HG03039 (cell line): Measurements from ENCODE around the gene KRTAP17-1.

Source experiments
- ATAC-seq: cut with Tn5 transposase; IDR thresholded peaks from one replicate; pipeline ENCODE4 v1.9.1; 2021; ENCODE audit warnings: mild to moderate bottlenecking, moderate library complexity; ENCODE audit not compliant: unreplicated experiment

Gene KRTAP17-1

DNA sequence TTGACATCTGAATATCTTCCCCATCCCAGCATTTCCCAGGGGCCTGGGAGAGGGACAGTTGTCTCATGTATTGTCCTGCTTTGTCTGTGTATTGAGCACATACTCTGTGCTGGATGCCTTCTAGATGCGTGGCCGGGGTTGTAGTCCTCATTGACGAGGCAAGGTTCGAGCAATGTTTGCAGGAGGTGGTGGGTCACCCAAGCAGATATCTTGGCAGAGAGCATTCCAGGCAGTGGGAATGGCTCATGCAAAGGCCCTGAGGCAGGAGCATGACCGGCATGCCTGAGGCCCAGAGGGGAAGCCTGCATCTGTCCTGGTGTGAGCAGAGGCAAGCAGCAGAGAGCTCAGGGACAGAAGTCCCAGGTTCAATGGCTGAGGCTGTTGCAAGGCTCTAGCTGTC lies 17.6 kb upstream of the KRTAP17-1 start:
- no peak for ATAC-seq

GRCh38 chr17:41332239-41332638 lies 16.7 kb upstream of the KRTAP17-1 start:
- no peak for ATAC-seq

DNA sequence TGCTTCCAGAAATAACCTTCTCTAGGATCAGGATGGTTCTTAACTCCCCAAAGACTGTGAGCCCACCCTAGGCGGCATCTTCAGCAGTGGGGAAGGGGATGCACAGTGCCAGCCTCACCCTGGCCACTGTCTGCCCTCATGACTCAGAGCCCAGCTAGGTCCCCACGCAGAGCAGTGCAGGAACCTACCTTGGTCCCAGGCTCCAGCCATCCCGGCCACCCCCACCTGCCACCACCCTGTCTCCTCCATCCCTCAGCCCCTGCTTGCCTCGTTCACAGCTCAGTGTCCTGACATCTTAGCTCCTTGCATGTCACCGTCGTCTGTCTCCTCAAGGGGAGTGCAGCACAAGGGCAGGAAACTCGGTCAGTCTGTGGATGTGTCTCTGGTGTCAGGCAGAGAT lies 16.1 kb upstream of the KRTAP17-1 start:
- ATAC-seq, result no peak

DNA sequence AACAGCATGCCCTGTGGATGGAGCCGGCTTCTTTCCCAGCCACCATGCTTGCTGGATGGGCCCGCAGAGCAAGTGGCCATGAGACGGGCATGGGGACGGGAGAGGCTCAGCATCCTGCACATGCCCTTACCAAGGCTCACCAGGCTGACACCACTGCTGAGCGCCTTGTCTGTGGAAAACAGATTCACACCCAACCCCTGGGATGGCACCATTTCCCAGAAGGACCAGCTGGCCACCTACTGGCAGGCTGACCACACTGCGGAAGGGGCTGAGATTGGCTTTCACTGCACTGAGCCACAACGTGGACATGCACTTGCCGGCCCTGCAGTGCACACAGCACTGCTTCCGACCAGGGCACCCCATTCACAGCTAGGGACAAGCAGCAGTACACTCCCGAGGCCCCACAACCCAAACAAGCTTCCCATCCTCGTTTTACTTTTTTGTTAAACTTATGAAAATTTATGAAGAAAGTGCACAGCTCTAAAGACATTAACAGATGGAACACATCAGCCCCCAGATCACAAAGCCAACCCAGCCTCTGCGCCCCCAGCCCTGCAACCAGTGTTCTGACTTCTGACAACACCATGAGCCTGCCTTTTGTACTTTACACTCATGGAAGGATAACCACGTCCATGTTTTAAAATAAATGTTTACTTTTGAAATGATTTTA lies 13.9 kb upstream of the KRTAP17-1 start:
- ATAC-seq, result no peak

DNA sequence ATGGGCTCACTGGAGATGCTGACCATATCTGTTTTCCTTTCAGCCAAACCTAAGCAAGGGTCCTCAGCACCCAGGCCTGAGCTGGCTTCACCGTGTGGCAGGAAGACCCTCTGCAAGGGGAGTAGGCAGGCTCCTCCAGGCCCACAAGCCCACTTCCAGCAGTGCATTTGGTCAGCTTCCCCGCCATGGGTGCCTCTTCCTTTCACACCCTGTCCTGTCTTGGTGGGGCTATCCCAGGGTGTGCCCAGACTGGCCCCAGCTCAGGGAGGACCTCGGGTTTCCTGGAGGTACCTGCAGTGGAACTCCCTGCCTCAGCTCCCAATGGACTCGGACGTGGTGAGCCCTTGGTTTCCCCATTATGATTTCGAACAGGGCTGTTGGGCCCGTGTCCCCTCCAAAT lies 12.7 kb upstream of the KRTAP17-1 start:
- ATAC-seq, result no peak

DNA sequence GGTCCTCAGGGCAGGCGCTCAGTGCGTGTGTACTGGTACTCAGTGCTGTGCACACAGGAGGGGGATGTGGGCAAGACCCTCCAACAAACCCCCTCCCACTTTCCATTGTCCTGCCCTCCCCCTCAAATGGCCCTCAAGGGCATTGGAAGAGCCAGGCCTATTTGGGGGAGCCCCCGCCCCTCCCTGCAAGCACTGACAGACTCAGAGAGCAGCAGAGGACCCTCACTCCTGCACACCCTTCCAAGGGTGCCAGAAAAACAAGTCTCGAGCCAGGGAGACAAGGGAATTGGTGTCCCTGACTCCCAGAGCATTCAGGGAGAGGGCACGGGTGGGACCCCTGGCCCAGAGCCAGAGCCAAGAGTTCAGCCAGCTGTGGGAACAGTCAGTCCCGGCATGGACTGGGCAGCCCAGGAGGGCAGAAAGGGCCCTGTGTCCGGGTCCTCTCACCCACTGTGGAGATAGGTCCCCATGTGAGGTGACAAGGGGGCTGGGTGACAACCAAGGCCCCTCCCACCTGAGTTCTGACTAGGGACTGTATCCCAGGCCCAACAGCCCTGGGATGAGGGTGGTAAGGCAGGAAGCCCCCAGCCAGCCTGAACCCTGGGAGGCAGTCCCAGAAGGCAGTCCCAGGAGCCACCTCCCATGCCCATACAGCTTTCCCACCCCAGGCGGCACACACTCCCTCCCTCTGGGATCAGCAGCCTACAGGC lies 12.1 kb upstream of the KRTAP17-1 start:
- no peak for ATAC-seq

DNA sequence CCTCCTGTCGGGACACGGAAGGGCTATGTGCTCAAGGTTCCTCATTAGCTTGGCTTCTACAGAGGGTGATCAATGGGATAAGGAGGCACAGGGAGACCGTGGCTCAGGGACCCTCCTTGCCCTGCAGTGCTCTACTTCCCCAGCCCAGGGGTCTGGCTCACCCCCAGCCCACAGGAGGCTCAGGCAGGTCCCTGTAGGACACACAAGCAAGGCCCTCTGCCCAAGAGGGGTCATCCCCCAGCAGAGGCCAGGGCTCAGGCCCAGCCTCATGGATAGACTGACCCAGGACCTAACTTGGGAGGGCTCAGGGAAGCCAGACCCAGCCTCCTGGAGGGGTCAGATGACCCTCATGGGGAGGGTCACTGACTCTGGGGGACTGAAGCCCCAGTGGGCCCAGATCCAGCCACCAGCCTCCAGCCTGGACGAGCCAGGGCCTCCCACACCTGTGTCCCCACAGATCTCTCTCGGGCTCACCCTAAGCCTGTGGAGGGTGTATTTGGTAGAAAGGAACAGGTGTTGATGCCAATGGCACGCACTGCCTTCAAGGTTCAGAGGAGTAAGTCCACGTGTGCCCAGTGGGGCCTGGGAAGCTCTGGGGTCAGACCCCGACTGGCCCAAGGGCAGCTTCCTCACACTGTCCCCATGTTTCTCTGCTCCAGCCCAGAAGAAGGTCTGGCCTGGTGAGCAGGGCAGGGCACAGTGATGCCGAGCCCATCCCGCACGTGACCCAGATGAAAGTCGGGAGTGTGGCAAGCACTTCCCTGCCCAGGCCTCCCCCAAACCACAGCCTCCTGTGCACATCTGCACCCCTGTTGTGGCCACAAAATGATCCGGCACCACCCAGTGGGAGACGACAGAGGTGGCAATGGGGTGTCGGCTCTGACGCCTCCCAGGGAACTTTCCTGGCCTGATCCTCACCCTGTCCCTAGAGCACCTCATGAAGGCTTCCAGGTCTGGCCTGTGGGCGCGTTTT lies 10.9 kb upstream of the KRTAP17-1 start:
- no peak for ATAC-seq

DNA sequence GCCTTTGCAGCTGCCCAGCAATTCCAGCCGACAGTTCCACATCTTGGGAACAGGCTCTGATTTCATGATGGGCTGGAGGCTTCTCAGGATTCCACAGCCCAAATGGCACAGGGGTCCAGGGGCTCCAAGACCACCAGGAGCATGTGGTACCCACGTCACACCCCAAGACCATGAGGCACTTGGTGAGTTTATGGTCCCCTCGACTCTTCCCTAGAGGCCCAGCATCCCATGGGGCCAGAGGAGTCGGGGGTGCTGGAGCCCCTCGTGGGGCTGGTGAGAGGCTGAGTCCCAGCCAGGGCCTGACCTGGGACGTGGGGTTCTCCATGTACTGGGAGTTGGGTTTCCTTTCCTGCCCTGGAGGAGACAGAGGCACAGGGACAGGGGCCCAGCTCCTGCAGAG lies 10.1 kb upstream of the KRTAP17-1 start:
- ATAC-seq, result no peak

- ATAC-seq, result no peak
These were observed 9.6 kb upstream of the KRTAP17-1 start for GRCh38 chr17:41325126-41325525.

DNA sequence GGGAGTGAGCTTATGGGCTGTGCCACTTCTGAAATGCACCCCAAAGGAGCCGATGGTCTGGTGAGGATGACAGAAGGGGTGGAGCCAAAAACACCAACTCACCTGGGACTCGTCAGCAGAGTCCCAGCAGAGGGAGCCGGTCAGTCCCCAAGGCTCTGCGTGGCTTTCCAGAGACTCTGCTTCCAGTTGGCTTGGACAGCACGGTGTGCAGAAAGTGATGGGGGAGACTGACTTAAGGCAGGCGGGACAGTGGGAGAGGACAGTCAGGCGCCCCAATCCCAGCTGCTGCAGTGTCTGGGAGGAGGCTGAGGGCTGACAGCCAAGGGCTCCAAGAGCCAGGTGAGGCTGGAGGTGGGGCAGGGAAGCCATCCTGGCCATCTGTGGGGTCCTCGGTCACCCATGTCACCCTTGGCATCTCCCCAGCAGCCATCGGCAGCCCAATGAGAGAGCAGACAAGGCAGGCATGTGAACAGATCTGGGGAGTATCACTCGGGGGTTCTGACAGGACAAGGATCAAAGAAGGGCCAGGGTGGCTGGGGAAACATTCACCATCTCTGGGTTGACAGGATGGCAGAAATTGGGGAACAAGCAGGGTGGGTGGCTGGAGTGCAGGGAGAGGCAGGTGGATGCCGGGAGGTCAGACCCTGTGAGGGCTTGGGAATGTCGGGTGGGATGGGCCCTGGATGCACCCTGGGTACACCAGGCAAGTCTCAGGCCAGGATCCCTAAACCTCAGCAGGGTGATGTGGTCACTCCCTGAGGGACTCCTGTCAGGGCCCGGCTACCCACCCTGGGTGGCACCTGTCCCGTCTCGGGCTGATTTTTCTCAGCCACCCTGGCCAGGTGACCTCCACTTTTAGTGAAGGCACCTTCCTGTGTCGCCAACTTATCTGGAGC lies 8.9 kb upstream of the KRTAP17-1 start:
- ATAC-seq, result no peak

DNA sequence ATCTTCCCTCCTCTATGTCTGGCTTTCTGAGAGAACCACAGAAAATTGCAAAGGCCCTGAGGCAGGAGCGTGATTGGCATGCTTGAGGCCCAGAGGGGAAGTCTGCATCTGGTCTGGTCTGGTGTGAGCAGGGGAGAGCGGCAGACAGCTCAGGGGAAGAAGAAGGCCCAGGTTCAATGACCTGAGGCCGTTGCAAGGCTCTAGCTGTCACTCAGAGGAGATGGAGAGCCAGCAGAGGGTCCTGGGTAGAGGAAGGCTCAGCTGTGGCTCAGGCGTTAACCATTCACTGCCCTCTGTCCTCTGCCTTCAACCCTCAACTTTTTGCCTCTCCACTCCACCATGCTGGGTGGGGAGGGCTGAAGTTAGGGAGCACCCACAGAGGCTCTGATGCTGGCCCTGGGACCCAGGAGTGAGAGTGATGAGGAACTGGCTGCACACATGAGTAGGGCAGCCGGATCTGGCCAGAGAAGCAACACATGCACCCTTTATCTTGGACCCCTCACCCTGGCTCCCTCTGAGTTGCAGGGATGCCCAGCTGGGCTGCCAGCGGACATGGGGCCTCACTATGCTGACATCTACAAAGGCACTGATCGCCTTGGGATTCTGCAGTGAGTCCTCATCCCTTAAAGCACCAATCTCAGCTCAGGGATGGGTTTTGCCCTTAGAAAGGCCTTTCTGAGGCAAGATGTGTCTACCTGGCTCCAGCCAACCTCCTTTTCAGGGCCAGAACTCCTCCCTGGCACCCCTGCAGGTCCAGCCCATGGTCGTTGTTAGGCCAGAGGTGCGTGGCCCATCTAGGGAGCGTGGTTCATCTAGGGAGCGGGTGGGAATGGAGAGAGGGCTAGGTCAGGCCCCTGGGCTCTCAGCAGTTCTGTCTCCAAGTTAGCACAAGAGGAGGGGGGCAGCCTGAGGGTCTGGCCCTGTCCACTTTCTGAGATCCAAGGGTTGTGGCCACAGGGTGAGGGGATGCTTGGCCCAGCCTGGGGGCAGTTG lies 7.7 kb upstream of the KRTAP17-1 start:
- no peak for ATAC-seq

DNA sequence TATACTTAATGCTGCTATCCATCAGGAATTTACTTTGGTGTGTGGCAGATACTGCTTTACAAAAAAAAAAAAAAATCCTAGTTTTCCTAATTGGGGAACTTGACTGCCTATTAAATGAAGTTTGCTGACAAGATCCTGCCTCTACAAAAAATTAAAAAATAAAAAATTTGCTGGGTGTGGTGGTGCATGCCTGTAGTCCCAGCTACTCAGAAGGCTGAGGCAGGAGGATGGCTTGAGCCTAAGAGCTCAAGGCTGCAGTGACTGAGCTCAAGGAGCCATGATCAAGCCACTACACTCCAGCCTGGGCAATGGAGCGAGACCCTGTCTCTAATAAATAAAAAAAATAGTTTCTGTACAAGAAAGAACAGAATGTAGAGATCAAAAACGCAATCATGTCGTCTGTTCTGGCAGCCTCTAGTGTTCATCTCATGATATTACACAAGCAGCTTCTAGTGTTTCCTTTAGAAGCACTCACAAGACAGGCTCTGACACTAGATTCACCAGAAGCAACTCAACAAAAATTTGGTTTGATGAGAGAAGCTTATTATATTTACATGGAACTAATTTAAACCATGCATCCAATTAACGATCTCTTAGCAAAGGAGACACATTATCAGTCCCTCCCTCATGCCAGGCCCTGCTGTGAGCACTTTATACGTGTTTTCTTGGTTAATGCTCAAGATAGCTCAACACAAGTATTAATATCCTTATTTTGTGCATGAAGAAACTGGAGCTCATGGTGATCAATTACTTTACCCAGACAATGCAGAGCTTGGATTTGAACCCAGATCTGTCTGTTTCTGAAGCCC lies 6.8 kb upstream of the KRTAP17-1 start:
- ATAC-seq, result no peak

GRCh38 chr17:41318231-41318630 lies 2.7 kb upstream of the KRTAP17-1 start:
- ATAC-seq, result no peak

- ATAC-seq, result no peak
These were observed 420 bp upstream of the KRTAP17-1 start for GRCh38 chr17:41315814-41316445.

- no peak for ATAC-seq
These were observed 4.4 kb downstream of the KRTAP17-1 start for GRCh38 chr17:41311111-41311510.

GRCh38 chr17:41308918-41309359 lies 6.6 kb downstream of the KRTAP17-1 start, which contains the start of gene KRTAP16-1:
KRTAP16-1 (minus strand) TSS chr17:41309309; CDS start chr17:41309253, 56 bp downstream.
- no peak for ATAC-seq

GRCh38 chr17:41308251-41308917 lies 7.1 kb downstream of the KRTAP17-1 start:
- no peak for ATAC-seq
